Activated CD4-positive, alpha-beta T cell treated with anti-CD3 and anti-CD28 coated beads, Interleukin-2, amount 50 U/mL, for 4 hours (primary cell): ENCODE results near the gene GCAT.
"Not testable (repeated sequence)": the region's sequence is repeated elsewhere in the genome, so short reads cannot be mapped to it uniquely, and the experiment has no call there.

Experiments used
- DNase-seq, 2 experiments: peaks; one replicate each; pipeline ENCODE4 v3.0.0-alpha.2; 2020

The GCAT gene

DNA sequence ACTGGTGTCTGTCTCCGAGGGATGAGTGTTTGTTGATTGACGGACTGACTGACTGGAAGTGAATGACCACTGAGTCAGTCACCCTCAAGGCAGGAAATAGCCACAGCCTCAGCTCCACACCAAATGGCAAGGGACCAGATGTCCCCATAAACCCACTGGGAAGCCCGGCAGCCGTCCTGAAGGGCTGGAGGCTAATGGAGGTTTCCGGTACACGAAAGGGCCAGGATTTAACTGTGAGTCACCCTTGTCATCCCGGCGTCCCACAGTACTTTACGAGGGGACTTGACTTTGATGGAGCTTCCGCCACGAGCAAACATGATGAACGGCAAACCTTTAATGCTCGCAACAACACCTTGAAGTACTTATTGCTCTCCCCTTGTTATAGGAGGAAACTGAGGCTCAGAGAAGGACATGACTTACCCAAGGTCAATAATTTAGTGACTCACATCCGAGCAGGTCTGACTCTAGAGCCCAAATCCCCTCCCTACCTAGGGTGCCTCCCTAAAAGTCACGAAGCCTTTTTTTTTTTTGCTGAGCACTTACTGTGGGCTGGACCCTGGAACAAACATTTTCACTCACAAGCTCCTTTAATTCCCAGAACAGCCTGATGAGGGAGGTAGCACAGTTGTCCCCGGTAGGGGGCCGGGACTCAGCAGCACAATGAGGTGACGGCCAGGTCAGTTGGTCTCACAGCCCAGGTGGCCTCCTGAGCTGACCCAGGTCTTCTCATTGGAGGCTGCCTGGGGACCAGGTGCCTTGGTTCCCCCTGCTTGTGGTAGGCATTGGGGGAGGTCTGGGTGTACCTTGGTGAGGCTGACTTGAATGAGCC lies 25.2 kb upstream of the GCAT start:
- no peak for DNase-seq

DNA sequence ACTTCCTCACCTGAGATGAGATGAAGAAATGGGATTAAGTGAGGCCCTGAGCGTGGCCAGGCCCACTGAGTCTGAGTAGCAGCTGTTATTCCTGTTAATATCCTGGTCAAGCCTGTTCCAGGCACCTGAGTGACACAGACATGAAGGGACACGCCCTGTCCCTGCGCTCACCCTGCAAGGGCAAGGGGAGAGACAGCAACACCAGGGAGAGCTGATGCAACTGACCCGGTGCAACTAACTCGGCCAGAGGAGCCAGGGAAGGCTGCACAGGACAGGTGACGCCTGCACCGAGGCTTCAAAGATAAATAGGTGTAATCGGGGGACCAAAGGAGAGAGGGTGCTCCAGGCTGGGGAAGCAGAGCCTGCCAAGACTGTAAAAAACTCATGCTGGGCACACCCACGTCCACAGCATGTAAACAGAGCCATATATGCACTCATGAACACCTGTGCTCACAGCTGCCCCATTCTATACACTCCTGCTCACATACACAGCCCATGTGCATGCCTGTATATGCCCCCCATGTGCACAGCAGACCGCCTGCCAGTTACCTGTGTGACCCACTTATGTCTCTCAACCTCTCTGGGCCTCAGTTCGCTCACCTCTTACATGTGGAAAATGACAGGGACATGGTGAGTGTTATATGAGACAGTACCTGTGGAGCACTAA lies 22.8 kb upstream of the GCAT start:
- DNase-seq = no peak

DNA sequence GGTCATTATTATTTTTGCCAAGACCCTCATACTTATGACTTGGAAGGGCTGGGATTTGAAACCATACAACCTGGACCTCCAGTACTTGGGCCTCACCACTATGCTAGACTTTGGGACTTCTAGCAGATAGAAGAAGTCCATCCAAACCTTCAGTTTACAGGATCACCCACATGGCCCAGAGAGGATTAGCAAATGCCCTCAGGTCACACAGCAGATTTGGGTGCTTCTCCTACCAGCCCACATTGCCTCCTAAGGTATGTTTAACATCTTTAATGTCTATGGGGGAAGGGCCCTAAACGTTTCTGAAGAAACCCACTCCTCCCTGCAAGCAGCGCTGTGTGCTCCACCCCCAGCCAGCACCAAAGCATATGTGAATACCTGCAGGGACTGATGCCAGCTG lies 17.5 kb upstream of the GCAT start:
- DNase-seq = no peak

DNA sequence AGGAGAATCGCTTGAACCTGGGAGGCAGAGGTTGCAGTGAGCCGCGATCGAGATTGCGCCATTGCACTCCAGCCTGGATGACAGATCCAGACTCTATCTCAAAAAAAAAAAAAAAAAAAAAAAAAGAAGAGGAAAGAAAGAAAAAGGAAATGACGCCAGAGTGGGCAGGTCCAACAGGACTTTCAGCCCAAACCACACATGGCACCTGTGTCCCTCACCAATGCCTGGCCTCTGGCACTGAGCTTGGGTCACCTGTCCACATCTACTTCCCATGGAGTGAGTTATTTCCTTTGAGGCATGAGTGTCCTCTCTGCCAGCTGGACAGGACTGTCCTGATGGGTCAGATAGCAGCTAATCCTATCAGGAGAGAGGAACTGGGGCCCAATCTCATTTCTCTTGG lies 15.2 kb upstream of the GCAT start:
- no peak for DNase-seq

DNA sequence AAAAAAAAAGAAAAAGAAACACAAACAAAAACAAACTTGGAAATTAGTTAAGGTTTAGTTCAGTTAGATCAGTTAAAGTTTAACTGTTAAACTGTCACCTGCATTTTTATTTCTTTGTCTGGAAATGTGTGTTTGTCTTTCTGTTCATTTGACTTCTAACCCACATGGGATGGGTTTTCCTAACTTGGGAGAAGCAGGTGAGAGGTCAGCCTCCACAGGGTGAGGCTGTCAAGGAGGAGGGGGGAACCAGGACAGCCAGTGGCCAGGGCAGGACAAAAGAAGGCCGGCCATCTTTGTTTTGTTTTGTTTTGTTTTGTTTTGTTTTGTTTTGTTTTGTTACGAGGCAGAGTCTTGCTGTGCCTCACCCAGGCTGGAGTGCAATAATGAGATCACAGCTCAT lies 13.4 kb upstream of the GCAT start:
- no peak for DNase-seq

DNA sequence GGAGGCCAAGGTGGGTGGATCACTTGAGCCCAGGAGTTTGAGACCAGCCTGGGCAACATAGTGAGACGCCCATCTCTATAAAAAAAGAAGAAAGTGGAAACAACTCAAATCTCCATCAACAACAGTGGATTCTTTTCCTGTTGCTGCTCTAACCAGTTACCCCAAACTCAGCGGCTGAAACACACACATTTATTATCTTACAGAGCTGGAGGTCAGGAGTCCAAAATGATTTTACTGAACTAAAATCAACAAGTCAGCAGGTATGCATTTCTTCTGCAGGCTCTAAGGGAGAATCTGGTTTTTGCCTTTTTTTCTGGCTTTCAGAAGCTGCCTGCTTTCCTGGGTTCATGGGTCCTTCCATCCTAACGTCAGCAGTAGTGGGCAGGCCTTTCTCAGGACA lies 11.7 kb upstream of the GCAT start:
- DNase-seq = no peak

DNA sequence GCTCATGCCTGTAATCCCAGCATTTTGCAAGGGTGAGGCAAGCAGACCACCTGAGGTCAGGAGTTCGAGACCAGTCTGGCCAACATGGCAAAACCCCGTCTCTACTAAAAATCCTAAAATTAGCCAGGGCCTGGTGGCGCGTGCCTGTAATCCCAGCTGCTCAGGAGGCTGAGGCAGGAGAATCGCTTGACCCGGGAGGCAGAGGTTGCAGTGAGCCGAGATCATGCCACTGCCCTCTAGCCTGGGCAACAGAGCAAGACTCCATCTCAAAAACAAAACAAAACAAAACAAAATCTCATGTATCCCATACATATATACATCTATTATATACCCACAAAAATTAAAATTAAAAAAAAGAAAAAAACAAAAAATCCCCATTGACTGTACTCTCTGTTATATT lies 10.5 kb upstream of the GCAT start:
- not testable (repeated sequence) for DNase-seq

DNA sequence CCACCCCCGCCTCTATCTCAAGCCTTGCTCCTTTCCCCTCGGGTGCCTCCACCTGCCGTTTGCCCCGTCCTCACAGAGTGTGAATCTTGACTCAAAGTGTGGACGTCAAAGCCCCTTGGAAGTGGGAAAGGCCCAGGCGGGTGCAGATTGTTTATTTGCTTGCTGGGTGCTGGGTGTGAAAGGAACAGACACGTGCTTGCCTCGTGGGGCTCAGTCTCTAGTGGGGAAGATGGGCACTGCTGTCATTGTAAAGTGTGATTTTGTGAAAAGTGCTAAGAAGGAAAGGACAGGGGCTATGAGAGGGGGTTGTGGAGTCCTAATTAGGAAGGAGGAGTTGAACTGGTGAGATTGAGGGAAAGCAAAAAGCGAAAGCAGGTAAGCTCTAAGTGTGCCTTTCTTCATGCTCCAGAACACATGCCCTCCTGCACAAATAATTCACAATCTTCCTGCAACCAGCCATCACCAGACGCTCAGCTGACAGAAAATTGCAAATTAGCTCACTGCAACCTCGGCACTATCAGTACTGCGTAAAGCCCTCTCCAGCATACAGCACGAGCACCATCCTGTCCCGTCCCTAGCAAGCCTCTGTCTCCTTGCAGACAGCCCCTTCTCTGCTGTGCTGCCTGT lies 9.7 kb upstream of the GCAT start:
- no peak for DNase-seq

DNA sequence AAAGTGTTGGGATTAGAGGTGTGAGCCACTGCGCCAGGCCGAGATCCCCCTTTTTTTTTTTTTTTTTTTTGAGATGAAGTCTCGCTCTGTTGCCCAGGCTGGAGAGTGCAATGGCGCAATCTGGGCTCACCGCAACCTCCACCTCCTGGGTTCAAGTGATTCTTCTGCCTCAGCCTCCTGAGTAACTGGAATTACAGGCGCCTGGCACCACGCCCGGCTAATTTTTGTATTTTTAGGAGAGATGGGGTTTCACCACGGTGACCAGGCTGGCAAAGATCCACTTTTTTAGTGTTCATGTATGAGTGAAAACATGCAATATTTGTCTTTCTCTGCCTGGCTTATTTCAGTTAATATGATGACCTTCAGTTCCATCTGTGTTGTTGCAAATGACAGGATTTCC lies 7.8 kb upstream of the GCAT start:
- not testable (repeated sequence) for DNase-seq

DNA sequence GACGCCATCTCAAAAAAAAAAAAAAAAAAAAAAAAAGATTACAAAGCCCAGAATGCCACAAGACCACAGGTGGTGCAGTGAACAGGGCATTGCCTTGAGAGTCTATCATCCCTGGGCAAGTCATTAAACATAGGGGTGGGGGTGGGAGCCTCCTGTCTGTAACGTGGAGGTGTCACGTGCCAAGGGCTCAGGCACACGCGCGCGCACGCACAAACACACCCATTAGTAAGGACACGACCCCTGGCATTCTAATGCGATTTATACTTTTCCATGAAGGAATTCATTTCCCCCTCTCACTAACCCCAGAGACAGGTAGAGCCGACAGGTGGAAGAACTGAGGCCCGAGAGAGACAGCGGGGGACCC lies 5.8 kb upstream of the GCAT start:
- DNase-seq = no peak

DNA sequence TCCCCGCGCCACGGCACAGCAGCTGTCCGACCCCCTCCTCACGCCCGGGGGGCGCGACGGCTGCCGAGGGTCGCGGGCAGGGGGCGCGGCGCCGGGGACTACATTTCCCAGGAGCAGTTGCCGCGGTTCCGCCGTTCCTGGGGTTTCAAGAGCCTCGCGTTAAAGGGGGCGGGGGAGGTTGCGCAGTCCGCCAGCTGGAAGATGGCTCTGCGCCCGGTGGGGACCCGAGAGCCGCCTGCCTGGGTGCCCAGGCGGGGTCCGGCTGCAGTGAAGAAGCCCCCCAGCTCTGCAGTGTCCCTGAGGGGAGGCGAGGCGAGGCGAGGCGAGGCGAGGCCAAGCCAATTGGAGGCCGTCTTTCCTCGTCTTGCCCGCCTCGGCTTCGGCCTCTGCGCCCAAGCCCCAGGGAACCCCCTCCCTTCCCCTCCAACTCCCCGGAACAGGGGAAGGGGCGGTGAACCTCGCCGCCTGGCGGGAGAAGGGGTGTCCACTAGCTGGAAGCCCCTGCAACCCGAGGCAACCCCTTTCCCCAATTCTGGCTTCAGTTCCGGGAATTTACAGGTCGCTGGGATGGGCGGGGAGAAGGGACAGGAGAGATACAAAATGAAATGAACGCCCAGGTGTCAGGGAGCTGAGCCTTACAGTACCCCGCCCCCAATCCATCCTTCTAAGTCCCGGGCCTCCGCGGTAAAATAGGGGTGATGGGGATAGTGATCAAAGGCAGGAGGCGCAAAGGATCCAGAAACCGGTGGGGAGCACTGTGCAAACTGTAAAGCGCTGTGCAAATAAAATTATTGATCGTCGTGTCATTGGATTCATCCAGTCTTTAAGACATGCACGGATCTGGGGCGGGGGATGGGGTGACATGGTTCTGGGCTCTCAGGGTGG lies 5.2 kb upstream of the GCAT start:
- DNase-seq = no peak

DNA sequence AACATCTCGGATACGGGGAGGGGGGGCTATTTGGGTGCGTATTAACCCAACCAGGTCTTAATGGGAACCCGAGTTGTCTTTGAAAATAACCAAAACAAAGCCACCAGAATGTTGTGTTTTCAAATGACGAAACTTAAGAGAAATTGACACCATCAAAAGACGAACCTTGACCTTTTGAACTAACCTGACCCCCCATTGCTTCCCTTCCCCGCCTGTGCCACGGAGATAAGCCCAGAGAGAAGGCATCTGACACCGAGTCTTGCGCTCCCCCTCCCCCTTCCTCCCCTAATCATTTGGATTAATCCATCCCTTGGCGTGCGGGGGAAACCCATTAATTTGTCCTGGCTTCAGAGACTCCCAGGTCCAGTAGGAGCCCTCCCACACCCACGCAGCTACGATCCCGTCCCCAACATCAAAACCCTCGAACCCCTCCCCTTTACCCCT lies 4.5 kb upstream of the GCAT start:
- DNase-seq = no peak

DNA sequence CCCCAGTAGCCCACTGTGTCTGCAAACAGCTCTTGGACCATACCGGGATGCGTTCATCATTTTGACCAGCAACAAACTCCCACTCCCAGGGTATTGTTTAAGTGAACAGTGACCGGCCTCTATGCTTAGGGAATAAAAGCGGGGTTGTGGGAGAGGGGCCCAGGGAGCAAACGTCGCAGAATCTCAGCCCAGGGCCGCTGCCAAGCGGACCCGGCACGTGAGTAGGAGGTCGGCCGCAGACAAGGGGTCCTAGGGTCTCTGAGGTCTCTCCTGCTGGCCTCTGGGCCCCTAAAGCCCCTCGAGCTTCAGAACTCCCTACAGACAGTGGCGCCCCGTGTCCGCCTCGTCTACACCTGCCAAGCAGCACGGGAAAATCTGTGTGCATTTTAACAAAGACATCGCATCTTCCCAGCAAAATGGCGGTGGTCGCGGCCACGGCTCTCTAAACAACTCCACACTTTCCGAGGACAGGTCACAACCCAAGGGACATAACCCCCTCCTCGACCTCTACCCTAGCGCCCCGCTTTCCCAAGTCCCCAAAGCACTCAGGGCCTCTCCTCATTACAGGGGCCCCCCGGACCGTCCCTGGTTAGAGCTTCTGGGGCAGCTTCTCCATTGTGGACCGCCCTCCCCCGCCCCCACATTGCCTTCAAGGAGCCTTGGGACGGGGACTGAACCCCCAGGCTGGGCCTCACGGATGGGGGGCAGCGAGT lies 3.9 kb upstream of the GCAT start:
- no peak for DNase-seq

DNA sequence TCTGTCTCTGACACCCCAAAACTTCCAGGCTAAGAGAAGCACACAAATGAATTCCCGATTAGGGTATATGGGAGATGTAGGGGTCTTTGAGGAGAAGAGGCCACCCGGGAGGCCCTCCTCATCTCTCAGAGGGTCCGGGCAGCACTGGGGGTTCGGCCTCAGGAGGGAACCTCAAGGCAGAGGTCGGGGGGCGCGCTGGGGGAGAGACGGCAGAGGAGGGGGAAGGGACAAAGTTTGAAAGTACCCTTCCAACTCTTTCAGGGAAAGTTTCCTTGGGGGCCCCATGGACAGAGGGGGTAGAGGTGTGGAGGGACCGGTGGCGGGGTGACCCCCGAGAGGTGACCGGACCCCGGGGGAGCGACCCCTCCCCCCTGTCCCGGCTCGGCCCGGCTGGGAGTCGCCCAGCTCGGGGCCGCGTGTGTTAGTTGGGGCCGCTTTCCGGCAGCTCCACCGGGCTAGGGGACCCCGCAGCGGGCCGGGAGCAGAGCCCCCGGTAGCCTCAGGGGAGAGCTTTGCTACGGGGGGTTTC lies 3.3 kb upstream of the GCAT start:
- DNase-seq = no peak

DNA sequence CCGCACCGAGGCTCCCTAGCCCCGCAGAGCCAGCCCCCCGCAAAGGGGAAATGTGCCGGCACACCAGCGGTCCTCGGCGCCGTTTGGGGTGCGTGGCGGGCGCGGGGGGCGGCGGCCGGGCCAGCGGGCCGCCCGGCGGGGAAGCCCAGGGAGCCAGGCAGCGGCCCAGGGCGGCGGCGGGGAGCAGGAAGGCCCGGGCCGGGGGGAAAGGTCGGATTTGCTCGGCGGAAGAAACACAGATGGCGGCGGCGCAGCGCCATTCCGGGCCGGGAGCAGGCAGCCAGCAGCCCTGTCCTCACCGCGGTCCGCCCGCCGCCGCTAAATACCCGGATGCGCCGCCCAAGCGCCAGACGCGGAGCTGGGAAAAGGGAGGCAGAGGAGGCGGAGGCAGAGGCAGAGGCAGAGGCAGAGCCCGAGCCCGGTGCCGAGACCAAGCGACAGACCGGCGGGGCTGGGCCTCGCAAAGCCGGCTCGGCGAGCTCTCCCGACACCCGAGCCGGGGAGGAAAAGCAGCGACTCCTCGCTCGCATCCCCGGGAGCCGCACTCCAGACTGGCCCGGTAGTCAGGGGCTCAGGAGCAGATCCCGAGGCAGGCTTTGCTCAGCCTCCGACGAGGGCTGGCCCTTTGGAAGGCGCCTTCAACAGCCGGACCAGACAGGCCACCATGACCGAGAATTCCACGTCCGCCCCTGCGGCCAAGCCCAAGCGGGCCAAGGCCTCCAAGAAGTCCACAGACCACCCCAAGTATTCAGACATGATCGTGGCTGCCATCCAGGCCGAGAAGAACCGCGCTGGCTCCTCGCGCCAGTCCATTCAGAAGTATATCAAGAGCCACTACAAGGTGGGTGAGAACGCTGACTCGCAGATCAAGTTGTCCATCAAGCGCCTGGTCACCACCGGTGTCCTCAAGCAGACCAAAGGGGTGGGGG lies 2.6 kb upstream of the GCAT start:
- DNase-seq = peak; percentile 61 to 65

DNA sequence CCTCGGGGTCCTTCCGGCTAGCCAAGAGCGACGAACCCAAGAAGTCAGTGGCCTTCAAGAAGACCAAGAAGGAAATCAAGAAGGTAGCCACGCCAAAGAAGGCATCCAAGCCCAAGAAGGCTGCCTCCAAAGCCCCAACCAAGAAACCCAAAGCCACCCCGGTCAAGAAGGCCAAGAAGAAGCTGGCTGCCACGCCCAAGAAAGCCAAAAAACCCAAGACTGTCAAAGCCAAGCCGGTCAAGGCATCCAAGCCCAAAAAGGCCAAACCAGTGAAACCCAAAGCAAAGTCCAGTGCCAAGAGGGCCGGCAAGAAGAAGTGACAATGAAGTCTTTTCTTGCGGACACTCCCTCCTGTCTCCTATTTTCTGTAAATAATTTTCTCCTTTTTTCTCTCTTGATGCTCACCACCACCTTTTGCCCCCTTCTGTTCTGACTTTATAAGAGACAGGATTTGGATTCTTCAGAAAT lies 1.9 kb upstream of the GCAT start:
- no peak for DNase-seq

DNA sequence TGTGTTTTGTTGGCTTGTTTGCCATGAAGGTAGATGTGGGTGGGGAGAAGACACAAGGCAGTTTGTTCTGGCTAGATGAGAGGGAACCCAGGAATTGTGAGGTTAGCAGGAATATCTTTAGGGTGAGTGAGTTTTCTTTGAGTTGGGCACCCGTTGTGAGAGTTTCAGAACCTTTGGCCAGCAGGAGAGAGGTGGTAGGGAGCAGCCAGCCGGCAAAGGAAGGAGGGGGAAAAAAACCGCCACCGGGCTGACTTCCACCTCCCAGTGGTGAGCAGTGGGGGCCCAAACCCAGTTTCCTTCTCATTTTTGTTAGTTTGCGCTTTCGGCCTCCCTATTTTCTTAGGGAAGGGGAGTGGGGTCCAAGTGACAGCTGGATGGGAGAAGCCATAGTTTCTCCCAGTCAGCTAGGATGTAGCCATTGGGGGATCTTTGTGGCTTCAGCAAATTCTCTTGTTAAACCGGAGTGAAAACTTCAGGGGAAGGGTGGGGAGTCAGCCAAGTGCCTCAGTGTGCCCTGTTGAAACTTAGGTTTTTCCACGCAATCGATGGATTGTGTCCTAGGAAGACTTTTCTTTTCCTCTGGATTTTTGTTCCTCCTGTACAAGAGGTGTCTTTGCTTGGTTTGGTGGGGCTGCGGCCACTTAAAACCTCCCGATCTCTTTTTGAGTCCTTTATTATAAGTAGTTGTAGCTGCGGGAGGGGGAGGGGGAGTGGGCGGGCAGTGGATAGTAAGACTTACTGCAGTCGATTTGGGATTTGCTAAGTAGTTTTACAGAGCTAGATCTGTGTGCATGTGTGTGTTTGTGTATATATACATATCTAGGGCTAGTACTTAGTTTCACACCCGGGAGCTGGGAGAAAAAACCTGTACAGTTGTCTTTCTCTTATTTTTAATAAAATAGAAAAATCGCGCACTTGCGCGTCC lies 1.1 kb upstream of the GCAT start:
- no peak for DNase-seq

DNA sequence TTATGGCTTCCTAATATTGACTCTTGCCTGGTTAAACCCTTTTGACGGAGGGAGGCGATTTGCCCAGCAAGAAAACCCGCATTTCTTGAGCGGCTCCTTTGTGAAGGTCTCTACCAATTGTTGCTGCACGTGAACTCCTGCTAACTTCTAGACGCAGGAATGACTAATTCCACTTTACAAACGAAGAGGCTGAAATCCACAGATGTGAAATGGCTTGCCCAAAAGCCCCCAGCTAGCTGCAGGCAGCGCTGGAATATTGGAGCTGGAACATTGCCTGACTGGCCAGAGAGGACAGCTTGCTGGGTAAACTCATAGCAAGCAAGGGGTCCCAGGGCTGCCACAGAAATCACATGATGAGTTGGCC lies 542 bp downstream of the GCAT start:
- no peak for DNase-seq

DNA sequence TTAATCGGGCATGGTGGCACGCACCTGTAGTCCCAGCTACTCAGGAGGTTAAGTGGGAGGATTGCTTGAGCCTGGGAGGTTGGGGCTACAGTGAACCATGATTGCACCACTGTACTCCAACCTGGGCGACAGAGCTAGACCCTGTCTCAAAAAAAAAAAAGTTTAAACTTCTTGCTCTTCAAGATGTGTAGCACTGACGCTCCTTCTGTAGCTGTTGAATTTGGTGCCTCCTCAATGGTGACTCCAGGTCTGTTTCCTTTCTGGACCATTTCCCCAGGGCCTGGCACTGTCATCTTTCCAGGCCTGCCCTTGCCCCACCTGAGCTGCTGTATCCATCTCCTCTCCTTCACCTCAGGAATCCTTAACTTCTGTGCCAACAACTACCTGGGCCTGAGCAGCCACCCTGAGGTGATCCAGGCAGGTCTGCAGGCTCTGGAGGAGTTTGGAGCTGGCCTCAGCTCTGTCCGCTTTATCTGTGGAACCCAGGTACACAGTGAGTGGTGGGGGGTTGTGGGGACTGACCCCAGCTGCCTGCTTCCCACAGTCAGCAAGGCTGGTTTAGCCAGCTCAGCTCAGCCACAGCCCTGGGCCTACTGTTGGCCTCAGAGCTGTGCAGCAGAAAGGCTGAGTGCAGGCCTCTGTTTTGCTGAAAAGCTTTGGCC lies 2.1 kb downstream of the GCAT start:
- DNase-seq = no peak
